H54 (cell line): Measurements from ENCODE around the gene ZNF839.

Experiments used
- DNase-seq: peaks from one replicate; pipeline ENCODE4 v3.0.0; 2011; ENCODE audit warnings: low spot score, mixed read lengths; ENCODE audit not compliant: insufficient read length
- FAIRE-seq: peaks from 3 replicates; lab custom pipeline; 2011; peaks lifted over from hg19 to GRCh38; lab: Jason Lieb, UNC
- POLR2A ChIP-seq: IDR thresholded peaks from 2 replicates; pipeline ENCODE4 v1.6.1; 2011; ENCODE audit warnings: low read depth, mild to moderate bottlenecking, low read length

Gene ZNF839

DNA sequence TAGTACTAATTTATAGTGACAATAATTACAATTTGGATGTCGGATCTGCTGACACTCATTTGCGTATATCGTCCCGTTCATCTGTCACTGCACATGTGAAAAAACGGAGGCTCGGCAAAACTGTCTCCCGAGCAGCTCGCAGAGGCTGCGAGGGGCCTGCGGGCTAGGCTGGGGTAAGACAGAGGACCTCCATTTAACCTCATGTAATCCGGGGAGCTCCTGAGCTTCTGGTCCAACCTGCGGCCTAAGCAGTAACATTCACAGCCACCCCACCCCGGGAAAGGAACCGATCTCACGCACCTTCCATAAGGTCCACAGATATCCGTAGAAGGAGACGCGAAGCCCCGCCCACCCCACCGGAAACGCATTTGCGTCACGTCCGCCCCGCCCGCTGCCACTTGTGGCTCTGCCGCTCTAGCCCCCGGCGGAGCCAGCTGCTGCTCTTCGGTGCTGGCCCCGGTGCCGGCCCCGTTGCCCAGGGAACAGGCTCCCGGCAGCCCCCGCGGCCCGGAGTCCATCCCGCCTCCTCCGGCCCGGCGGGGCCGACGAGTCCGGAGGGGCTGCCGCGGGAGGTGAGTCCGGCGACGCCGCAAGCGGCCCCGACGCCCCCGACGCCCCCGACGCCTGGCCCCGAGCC lies 43.1 kb downstream of the ZNF839 start, which contains the start of the genes CINP and TECPR2:
TSS of gene CINP (minus strand) at position 346 of the 637 bp plus-strand sequence. CDS start at position 307, 39 bp downstream.
TSS of gene TECPR2 (plus strand) at position 397 of the 637 bp plus-strand sequence. CDS start 13,781 bp downstream, outside the sequence.
- peak; percentile 53 for TF ChIP-seq POLR2A
- peak; percentile 94 for FAIRE-seq
- peak; percentile 96 for DNase-seq

GRCh38 chr14:102363182-102363943 lies 43.8 kb downstream of the ZNF839 start:
- FAIRE-seq, result peak; percentile 66
- TF ChIP-seq POLR2A, result no peak
- peak; percentile 45 for DNase-seq

DNA sequence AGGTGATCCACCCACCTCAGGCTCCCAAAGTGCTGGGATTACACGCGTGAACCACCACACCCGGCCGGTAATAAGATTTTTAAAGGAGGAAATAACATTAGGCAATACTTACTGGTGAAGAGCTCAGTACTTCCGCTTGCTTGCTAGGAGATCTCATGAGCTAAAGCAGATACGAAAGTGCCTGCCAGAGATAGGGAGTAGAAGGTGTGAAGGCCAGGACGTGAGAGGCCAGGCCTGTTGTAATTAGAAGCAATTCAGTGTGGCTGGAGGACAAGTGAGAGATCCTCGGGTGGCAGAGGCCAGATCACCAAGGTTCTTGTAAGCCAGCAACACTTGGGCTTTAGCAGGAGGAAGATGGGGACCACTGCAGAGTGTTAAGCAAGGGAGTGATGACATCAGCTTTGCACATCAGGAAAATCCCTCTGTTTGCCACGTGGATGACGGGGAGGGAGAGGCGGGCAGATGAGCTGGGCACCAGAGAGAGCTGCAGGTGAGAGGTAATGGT lies 50.8 kb downstream of the ZNF839 start:
- DNase-seq (no peak), FAIRE-seq (no peak)
- no peak for TF ChIP-seq POLR2A

- no peak for TF ChIP-seq POLR2A
- DNase-seq, result no peak
Observed at GRCh38 chr14:102371361-102371760, 51.8 kb downstream of the ZNF839 start.

GRCh38 chr14:102373110-102373509 lies 53.6 kb downstream of the ZNF839 start:
- FAIRE-seq, result no peak
- no peak for DNase-seq
- no peak for TF ChIP-seq POLR2A

More at GRCh38 chr14:102371361-102371760, 51.8 kb downstream of the ZNF839 start:
- no peak for FAIRE-seq

GRCh38 chr14:102374264-102374663 lies 54.7 kb downstream of the ZNF839 start:
- DNase-seq (no peak), FAIRE-seq (no peak)
- TF ChIP-seq POLR2A, result no peak

DNA sequence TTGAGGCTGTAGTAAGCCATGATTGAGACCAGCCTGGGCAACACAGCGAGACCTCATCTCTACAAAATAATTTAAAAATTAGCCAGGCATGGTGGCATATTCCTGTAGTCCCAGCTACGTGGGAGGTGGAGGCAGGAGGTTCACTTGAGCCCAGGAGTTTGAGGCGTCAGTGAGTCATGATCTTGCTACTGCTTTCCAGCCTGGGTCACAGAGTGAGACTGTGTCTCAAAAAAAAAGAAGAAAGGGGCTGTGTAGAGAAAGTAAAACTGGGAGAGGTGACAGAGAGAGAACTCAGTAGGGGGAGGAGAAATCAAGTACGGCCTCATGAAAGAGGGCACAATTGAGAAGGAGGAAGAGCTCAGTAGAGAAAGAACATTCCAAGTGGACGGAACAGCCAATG lies 55.6 kb downstream of the ZNF839 start:
- DNase-seq, result no peak
- no peak for FAIRE-seq
- TF ChIP-seq POLR2A, result no peak

GRCh38 chr14:102377696-102378095 lies 58.1 kb downstream of the ZNF839 start:
- TF ChIP-seq POLR2A, result no peak
- no peak for DNase-seq
- FAIRE-seq, result peak; percentile 83

DNA sequence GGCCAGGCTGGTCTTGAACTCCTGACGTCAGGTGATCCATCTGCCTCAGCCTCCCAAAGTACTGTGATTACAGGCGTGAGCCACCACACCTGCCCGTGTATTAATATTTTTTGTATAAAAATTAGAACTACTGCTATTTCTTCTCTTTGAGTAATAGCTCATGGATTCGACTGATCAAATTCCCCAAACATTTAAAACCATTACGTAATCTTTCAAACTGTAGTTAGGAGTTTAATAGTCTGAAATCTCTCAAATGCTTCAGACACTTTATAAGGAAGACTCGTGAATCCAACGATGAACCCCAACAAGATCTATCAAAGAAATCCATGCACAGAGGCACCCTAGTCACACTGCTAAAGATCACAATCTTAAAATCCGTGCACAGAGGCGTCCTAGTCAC lies 59.3 kb downstream of the ZNF839 start:
- no peak for TF ChIP-seq POLR2A
- no peak for FAIRE-seq

DNA sequence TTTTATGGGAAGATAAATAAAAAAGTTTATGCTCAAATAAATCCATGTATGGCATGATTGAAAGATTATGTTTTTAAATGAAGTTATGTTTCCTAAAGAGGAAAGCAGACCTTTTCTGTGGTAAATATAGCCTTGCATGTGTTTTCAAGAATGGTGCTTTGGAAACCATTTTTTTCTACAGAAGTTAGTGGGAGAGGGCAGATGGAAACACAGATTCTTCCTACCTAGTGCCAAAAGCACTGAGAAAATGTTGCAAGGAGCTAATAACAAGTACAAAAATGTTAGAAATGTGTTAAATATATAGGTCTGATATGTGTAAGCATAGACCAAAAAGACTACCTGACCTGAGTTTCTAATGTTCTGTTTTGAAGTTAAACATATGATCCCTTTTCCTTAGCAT lies 67.5 kb downstream of the ZNF839 start:
- no peak for TF ChIP-seq POLR2A
- DNase-seq, result no peak
- FAIRE-seq, result no peak

More for the DNA sequence above, 59.3 kb downstream of the ZNF839 start:
- no peak for DNase-seq

DNA sequence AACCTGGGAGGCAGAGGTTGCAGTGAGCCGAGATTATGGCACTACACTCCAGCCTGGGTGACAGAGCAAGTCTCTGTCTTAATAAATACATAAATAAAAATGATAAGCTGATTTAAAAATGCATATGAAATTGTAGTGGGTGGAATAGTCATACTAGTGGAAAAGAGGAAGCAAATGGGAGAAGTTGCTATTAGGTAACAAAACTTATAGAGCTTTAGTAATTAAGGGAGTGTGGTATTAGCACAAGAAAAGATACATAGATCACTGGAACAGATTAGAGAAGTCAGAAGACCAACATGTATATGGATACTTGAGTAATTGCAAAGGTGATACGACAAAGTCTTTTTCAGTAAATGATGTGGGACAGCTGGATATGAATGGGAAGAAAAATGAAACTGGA lies 69.7 kb downstream of the ZNF839 start:
- TF ChIP-seq POLR2A, result no peak
- FAIRE-seq (no peak), DNase-seq (no peak)

- FAIRE-seq, result peak; percentile 50
- no peak for TF ChIP-seq POLR2A
- DNase-seq, result no peak
Observed at GRCh38 chr14:102390064-102390855, 70.7 kb downstream of the ZNF839 start.
